ENCODE results near the gene PCDH9.
"Not testable (repeated sequence)": the region's sequence is repeated elsewhere in the genome, so short reads cannot be mapped to it uniquely, and the experiment has no call there.

PCDH9 gene

DNA sequence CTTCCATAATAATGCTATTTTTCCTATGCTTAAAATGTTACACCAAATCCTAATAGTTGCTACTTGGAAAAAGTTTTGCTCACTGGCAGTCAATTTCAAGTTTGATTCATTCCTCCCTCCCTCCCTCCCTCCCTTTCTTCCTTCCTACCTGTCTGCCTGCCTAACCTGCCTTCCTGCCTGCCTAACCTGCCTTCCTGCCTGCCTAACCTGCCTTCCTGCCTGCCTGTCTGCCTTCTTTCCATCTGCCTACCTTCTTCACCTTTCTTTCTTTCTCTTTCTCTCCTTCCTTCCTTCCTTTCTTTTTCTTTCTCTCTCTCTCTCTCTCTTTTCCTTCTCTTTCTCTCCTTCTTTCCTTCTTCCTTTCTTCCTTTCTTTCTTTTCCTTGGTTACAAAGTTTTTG lies 418.7 kb downstream of the PCDH9 start:
- DNase-seq = no peak

DNA sequence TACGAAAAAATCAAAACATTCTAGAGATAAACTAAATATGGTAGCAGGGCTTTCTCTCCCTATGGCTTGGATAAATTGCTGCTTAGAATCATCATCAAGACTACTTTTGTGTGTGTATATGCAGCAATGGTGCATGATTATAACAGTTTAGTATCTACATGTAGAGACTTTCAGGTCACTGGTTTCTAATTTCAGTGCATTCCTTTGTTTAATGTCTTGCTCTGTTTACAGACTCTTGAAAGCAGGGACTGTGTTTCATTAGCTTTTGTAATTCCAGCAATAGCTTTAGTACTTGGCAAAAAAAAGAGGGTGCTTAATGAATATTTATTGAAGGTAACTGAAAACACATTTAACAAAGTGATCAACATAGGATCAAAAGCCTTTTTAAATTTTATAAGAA lies 420.7 kb downstream of the PCDH9 start:
- no peak for DNase-seq

DNA sequence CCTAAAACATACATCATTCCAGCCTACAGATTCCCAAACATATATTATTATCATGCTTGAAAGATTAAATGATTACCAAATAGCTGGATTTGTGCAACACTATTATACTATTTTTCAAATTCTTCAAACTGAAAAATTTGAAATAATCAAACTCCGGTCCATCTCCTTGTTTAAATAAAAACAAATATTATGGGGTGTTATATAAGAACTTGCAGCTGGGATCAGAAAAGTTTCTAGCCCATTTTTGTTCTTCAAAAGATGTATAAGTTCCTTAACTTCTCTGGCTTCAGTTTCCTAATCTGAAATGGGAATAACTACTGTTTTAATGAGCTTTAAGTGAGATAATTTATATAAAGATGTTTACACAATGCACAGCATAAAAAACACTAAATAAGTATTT lies 422.9 kb downstream of the PCDH9 start:
- no peak for DNase-seq

DNA sequence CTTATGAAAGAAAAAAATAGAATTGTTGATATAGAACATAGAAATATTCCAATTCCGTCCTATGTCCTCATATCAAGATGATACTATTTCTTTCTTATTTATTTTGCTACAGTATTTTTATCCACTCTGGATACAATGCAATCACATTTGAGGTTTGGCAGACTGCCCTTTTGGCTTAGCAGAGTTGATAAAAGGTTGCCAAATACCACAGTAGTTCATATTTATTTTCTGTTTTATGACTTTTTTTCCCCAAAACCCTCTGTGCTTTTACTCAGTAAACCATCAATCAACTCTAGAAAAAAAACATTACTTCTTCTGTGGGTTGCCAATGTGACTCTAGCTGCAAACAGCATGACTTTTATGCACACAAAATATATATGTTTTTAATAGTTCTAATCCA lies 424.5 kb downstream of the PCDH9 start:
- no peak for DNase-seq

DNA sequence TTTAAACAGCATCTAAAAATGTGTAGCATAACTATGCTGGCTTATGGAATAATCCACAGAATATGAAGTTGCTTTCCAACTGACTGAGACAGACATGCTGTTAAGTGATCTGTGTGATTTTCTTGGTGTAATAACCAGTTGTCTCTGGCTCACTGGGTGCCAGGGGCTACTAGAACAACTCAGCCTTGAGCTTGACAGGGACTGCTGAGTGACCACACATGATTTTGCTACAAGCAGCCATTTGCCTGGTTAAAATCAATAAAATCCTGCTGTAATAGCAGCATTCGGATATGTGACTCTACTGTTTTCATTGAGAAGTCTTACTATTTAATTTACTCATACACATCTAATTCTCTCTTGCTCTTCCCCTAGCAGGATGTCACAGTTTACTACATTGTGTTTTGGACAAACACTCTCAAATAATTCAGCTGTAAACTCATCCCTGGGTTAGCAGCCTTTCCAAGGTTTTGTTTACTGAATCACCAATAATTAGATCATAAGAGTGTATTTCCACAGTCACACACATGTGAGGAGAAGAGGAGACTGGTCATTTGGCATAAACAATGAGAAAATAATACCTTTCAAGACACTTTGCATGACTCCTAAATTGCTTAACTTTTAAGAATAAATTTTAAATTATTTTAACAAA lies 426.2 kb downstream of the PCDH9 start:
- no peak for DNase-seq

DNA sequence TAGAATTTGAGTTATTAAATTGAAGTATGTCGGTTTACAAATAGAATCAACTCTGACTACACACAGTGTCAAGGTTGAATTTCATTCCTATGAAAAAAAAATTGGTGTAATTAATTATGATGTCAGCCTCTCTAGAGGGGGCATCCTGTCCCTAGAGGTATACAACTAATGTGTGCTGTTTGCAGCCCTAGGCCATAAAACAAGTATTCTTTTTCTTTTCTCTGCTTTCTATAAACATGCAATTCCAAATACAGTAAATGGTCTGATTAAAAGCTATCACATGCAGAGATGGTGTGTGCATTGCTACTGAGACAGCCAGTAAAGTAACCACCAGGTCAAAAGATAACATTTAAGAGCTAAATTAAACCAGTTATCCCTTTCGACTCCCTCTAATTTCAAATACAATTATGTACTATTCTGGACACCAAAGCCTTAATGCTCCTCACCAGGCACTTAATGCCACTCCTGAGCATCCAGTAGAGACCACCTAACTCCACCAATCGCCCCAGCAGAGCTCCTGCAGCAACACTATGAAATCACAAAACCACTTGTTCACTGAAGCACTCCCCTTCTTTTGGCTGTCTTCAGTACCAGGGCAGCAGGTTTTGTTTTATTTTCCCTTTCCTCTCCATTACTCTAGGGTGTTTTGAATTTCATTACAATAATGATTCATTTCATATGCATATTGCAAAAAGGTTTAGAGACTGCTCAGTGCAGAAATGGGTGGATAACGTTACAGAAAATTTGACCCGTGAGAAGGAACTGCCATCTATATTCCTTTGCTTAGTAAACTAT lies 426.9 kb downstream of the PCDH9 start:
- no peak for DNase-seq

DNA sequence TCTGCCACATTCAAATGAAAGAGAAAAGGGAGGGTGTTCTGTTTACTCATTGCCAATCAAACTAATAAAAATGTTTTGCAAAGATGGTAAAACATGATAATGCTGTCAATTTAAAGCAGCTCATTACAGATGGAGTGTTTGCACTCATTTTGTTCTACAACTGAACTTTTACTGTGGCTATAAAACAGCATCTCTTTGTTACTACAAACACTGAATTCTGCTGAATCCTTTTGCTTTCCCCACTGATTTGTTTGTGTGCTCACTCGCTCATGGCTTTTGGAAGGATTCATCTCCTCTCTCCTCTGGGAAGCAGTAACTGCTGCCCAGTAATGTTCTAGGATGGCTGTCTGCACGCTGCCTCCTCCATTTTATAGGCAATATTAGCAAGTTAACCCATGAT lies 434.5 kb downstream of the PCDH9 start:
- DNase-seq = no peak

DNA sequence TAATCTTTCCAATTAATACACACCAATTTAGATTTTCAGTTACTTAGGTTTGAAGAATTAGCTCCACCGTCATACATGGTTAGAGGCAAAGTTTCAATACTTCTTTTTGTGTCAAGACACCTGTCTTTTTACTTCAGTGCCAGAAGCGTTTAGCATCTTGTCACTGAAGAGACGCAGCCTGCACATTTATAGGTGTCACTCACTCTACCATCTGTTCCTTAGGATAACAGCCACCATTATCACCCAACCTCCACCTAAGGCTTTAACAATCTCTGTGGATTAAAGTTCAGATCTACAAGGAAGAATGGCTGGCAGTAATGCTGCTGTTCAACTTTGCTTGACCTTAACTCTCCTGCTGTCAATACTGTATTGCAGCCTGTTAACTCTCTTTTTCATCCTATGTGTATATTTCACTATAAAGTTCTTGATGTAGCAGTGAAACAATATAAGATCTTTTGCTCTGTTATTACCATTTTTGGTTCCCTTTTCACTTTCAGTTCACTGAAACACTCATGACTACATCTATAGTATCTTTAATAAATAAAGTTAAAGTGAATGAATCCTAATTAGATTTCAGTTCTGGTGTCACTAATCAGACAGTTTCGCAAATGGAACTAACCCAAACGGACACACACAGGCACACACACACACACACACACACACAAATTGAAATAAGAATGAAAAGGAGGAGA lies 435.6 kb downstream of the PCDH9 start:
- DNase-seq = no peak

DNA sequence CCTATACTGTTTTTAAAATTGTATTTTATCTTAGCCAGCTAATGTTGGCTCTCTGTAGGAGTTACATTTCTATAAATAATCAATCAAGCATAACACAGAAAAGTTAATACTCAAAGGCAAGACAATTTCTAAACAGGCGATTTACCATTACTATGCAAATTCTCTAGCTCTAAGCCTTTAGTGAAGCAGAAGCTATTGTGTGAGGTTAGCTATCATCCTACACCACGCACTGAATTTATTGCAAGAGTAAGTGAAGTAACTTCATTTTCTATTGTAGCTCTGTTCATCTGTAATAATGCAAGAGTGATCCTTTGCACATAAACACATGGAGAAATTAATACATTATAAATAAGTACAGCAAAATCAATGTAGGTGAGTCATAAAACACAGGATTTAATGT lies 439.3 kb downstream of the PCDH9 start:
- DNase-seq = no peak

DNA sequence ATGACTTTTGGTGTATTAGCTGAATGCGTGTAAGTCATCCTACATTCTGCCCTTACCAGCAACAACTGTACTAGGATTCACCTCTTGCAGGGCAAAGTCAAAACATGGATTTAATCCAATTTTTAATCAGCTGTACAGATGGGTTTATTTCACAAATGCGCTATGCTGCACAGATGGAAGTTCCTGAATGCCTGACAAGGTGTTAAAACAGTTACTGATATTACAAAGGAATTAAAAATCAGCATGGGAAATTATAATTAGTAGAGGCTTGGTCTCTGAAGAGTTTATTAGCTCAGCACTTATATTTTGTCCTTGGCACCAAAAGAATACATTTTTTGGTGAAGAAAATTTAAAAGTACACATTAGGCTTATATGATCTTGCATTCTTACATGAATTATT lies 448.9 kb downstream of the PCDH9 start:
- no peak for DNase-seq

DNA sequence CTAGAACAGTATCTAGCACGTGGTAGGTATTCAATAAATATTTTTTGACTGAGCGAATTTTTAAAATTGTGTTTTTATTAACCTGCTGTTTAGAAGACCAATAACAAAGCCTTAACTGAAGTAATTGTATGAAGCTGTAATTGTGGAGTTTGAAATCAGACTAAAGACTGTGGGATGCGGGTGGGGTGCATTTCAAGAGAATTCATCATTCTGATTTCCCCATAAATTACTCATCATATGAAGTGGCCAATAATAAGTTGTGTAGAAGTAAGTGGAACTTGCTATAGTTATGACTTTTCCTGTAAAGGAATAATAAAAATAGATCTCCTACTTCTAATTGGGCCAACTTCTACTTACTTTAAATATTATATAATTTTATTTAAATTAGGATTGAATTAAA lies 449.3 kb downstream of the PCDH9 start:
- no peak for DNase-seq

DNA sequence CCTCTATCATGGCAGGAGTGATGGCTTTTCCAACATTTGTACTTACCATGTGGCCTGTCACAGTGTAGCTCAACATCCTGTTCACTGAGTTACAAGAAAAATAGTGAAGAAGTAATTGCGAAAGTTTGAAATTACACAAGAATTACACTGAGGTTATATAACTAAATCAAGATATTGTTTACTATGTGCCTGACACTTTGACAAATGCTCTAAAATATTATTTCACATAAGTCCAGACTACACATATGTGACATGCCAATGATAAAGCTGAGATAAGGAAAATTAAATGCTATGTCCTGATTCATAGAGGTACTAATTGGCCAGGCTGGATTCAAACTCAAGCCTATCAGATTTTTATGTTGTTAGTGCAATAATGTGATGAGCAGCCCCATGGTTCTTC lies 451.7 kb downstream of the PCDH9 start:
- no peak for DNase-seq

DNA sequence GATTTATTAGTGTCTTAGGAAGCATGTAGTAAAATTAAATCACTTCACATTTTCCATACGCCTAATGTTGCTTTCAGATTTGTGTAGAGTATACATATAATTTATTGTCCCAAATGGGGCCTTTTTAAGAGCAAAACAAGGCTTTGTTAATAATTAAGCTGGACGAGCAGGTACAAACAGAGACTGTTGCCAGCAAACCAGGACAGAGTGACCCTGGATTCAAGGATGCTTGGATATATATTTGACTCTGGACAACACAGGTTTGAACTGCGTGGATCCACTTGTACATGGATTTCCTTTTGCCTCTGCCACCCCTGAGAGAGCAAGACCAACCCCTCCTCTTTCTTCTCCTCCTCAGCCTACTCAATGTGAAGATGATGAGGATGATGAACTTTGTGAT lies 454.9 kb downstream of the PCDH9 start:
- no peak for DNase-seq

DNA sequence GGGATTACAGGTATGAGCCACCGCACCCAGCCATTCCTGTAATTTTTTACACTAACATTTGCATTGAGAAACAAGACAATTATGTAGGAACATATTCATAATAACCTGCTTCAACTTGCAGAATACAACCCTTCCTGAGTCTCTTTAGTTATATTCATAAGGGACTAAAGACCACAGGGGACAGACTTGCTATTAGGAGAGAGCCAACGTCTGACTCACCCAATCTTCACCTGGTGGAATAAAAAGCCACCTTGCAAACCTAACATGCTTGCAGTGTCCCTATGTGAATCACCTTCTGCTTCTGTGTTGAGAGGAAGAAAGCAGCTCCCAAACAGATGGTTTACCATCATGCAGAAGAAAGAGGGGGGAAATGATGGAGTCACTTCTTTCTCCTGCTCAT lies 456.1 kb downstream of the PCDH9 start:
- DNase-seq = no peak

DNA sequence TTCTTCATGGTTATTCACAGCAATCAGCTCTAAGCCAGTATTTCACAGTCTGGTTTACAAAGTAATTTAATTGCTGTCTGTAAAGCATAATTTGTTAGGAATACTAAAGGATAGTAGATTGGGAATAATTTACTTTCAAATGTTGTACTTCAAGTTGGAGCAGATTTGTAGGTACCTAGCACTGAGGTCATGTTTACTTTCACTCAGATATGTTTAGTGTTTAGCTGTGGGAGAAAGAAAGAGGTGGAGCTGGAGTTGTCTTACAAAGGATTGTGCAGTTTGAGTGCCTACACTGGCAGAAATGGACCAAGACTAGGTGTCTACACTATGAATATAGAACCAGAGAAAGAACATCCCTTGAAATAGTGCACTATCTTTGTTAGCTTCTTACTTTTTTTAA lies 464.6 kb downstream of the PCDH9 start:
- DNase-seq = no peak

DNA sequence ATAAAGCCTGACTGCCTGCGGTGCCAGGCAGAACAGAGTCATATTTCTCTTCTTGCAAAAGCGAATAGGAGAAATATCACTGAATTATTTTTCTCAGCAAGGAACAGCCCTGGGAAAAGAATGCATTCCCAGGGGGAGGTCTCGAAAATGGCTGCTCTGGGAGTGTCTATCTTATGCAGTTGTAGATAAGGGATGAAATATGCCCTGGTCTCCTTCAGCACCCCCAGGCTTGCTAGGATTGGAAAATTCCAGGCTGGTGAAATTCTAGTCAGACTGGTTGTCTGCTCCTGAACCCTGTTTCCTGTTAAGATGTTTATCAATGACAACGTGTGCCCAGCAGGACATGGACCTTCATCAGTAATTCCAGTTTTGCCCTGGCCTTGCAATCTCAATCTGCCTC lies 469.5 kb downstream of the PCDH9 start:
- DNase-seq = not testable (repeated sequence)

DNA sequence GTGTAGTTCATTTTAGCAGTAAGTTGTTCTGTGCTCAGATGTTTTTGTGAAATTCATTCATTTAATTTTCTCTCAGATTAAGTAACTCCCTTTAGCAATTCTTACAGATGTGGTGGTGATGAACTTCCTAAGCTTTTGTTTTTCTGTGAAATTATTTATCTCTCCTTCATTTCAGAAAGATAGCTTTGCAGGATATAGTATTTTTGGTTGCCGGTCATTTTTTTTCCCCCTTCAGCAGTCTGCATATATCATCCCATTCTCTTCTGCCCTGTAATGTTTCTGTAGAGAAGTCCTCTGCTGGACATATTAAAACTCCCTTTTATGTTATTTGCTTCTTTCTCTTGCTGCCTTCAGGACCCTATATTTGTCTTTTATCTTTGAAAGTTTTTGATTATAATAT lies 470.2 kb downstream of the PCDH9 start:
- DNase-seq = no peak

DNA sequence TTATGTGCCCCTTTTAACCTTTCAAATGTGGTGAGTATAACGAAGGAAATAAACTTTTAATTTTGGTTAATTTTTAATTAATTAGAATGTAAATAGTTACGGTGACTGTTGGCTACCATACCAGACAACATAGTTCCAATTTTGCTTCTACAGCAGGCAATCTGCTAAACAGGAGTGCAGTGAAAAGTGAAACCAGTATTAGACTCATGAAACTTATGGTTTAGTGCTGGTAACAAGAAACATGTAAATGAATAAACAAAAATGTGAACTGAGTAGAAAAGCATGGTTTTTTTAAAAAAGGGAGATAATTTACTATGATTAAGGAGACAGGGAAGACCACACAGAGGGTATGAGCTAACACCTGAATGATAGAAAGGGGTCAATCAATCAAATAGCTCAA lies 478.4 kb downstream of the PCDH9 start:
- DNase-seq = no peak

DNA sequence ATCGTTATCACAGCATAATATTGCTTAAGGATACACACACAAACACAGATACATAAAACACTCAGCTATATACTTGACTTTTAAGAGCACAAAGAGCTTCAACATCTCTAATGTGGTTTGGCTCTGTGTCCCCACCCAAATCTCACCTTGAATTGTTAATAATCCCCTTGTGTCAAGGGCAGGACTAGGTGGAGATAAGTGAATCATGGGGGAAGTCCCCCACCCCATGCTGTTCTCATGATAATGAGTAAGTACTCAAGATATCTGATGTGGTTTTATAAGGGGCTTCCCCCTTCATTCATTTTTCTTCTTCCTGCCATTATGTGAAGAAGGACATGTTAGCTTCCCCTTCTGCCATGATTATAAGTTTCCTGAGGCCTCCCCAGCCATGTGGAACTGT lies 481.4 kb downstream of the PCDH9 start:
- no peak for DNase-seq

DNA sequence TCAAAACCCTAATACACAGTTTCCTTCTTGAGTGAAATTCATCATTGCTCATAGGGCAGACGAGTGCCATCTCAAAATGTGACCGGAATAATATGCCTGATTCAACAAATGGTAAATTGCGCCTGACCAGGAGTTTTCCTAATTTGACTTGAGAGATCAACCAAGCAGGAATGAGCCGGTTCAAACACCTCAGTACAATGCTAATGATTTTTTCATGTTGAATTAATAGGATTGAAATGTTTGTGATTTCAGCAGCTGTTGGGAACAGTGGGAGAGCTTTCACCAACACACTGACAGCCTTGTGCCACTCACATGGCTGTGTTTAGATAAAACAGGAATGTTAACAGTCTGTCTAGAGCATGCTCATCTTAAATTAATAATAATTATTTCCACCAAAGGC lies 484.8 kb downstream of the PCDH9 start:
- DNase-seq = no peak

DNA sequence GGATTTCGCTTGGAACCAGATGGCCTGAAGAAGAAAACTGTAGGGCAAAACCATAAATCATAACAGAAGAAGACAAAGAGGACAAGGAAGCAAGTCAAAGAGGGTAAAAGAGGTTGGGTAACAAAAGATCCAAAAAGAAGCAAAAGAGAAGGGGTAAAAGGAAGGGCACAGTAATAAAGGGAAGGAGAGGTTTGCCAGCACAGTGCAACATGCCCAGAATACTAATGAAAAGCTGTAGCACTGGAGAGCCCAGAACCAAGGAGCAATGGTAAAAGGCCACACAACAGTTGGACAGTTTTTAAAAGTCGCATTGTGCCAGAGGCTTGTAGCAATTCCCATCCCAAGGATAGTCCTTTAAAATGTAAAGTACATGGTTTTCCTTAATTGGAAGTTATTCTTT lies 506.6 kb downstream of the PCDH9 start:
- no peak for DNase-seq

DNA sequence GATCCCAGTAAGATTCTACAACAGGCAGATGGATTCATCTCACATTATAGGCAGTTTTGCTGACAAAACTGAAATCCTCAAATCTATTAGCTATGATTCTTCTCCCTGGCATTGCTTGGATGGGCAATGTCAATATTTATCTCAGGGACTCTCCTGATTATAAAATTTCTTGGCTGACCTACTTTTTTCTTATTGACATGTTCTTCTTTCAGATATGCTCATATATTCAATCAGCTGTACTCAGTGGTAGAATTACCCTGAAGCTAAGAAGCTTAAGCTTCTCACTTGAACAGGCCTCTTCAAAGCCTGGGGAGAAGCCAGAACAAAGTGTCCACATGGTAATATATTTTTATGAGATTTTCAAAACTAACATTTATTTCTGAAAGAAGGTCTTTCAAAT lies 513.6 kb downstream of the PCDH9 start:
- DNase-seq = no peak

DNA sequence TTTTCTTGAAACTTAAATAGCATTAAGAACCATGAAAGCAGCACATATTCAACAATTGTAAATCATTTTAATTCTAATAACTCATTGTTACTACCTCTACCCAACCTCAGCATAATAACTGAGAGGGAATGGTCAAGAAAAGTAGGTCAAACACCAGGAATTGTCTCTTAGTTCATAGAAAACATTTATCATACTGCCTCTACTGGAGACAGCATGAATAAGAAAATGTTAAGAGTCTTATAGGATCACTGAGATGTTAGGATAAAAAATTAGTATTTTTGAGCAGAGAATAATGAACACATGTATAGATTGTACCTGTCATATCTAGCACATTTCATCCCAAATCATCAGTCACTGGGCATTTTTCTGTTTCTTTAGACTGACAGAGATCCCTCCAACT lies 515.3 kb downstream of the PCDH9 start:
- no peak for DNase-seq

DNA sequence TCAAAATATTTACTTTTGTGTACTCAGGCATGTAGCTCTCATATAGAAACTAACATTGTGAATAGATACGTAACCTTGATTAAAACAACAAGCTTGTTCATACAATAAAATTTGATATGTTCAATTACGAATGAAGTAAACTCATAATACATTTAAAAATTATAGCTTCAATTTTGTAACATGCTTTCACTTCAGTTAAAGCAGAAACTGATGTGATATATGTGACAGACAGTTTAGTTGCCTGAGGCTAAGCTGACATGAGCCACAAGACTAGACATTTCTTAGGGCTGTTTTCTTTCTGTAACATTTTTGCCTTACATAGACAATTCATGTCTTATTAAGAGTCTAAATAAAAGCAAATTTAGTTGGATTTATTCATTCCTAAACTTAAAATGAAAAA lies 526.0 kb downstream of the PCDH9 start:
- DNase-seq = no peak

Measured in CD4-positive, alpha-beta T cell treated with Interleukin-6 for 4 hours (primary cell).